DND-41 (cell line): ENCODE data around the gene MVB12B.

ENCODE experiments used
- ATAC-seq: fragments of 200-7000 bp; cut with Tn5 transposase; 3 replicates; pipeline ENCODE4 v1.9.1; 2021; ENCODE audit warnings: low read depth; ENCODE audit not compliant: insufficient read depth
- DNase-seq: peaks from one replicate; pipeline ENCODE4 v3.0.0-alpha.2; 2020
- H2AFZ ChIP-seq: 2 replicates; pipeline ENCODE4 v1.6.0; 2012; ENCODE audit warnings: low read depth, low read length
- H3K27ac ChIP-seq: 2 replicates; pipeline ENCODE4 v1.5.1; 2012; ENCODE audit warnings: low read length, inconsistent platforms
- H3K27me3 ChIP-seq: fragments of 200-600 bp; sonication (generic); 2 replicates; pipeline ENCODE4 v1.6.0; 2012; ENCODE audit warnings: low read length, mild to moderate bottlenecking, inconsistent platforms; ENCODE audit not compliant: insufficient read depth, poor library complexity
- H3K36me3 ChIP-seq: 2 replicates; pipeline ENCODE4 v1.5.1; 2012; ENCODE audit warnings: low read length, inconsistent platforms; ENCODE audit not compliant: insufficient read depth
- H3K4me1 ChIP-seq: 2 replicates; pipeline ENCODE4 v1.5.1; 2012; ENCODE audit warnings: mild to moderate bottlenecking, low read length; ENCODE audit not compliant: insufficient read depth
- H3K4me2 ChIP-seq: 2 replicates; pipeline ENCODE4 v1.6.0; 2012; ENCODE audit warnings: mild to moderate bottlenecking, moderate library complexity, low read length, inconsistent platforms; ENCODE audit not compliant: insufficient read depth
- H3K4me3 ChIP-seq, 2 experiments: fragments of 200-600 bp in 1 of 2; shearing (Covaris generic) in 1 of 2; 2 replicates each; pipeline ENCODE4 v1.5.1; 2012 to 2016; ENCODE audit warnings: inconsistent platforms in 2 of 2, low read length in 2 of 2, mild to moderate bottlenecking in 2 of 2, low read depth in 1 of 2, moderate library complexity in 1 of 2
- H3K79me2 ChIP-seq: 2 replicates; pipeline ENCODE4 v1.6.0; 2012; ENCODE audit warnings: low read length, inconsistent platforms; ENCODE audit not compliant: insufficient read depth
- H3K9ac ChIP-seq: 2 replicates; pipeline ENCODE4 v1.6.0; 2012; ENCODE audit warnings: low read depth, mild to moderate bottlenecking, inconsistent platforms, low read length, moderate library complexity
- H3K9me3 ChIP-seq: 2 replicates; pipeline ENCODE4 v1.5.1; 2012; ENCODE audit warnings: low read length, moderate library complexity, mild to moderate bottlenecking, inconsistent platforms; ENCODE audit not compliant: insufficient read depth, severe bottlenecking
- H4K20me1 ChIP-seq: 2 replicates; pipeline ENCODE4 v1.6.0; 2012; ENCODE audit warnings: low read length; ENCODE audit not compliant: insufficient read depth
- EZH2 ChIP-seq: IDR thresholded peaks from 3 replicates; pipeline ENCODE4 v1.6.1; 2012; ENCODE audit warnings: borderline replicate concordance, low read depth, mild to moderate bottlenecking, moderate library complexity, low read length, inconsistent platforms; ENCODE audit not compliant: severe bottlenecking
- TF ChIP-seq, protein P1 (sequence below): IDR thresholded peaks from 2 replicates; pipeline ENCODE4 v1.5.1; 2012; ENCODE audit warnings: borderline replicate concordance, low read length, moderate library complexity, mild to moderate bottlenecking; ENCODE audit not compliant: poor library complexity, severe bottlenecking; ENCODE audit errors: extremely low read depth

The MVB12B gene

DNA sequence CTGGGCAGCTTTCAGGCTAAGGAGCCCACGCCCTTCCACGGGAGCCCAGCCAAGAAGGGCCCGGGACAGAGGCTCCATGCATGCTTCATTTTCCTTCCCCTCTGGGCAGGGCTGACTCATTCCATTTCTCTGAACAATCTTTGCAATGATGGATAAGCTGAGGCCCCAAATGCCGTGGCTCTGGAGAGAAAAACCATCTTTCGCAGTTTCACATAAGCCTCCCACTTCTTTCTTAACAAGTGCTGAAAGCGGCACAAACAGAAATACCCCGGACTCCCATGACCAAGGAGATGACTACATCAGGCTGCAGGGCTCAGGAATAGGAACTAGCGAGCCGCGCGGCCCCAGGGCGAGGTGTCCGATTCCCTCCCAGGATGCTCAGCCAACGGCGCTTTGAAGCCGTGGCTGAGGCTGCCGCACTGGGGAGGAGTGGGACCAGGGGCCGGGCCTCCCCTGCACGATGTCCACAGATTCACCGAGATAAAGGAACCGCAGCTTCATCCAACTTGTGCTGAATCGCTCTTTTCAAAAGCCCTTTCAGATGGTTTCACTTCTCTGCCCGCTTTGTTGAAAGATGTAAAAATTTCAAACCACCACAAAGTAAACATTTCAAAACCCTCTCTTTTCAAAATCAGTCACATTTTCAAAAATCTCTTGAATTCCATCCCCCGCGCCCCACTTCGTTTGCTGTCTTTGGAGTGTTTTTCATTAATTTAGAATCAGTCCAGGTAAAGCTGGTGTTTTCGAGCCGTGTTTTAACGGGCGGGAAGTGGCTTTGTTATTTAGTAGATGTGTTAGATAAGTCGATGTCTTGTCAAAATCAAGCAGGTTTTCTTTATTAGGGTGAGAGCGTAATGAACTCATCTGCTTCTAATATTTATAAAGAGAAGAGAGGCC lies 190.6 kb downstream of the MVB12B start:
- ATAC-seq (peak; percentile 62), DNase-seq (peak; percentile 10)
- no peaks in the 10 kb centered on the region for H3K36me3 ChIP-seq
- no peak overlapping the region for H2AFZ ChIP-seq
- H3K27me3 ChIP-seq = peaks cover 32% of the 10 kb centered on the region
- no peak overlapping the region for H3K9ac ChIP-seq
- TF ChIP-seq, protein P1, sequence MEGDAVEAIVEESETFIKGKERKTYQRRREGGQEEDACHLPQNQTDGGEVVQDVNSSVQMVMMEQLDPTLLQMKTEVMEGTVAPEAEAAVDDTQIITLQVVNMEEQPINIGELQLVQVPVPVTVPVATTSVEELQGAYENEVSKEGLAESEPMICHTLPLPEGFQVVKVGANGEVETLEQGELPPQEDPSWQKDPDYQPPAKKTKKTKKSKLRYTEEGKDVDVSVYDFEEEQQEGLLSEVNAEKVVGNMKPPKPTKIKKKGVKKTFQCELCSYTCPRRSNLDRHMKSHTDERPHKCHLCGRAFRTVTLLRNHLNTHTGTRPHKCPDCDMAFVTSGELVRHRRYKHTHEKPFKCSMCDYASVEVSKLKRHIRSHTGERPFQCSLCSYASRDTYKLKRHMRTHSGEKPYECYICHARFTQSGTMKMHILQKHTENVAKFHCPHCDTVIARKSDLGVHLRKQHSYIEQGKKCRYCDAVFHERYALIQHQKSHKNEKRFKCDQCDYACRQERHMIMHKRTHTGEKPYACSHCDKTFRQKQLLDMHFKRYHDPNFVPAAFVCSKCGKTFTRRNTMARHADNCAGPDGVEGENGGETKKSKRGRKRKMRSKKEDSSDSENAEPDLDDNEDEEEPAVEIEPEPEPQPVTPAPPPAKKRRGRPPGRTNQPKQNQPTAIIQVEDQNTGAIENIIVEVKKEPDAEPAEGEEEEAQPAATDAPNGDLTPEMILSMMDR = no peak
- TF ChIP-seq EZH2 = peak; percentile 67
- peaks cover 16% of the 10 kb centered on the region; the same call in 1 of the 2 replicates for H3K4me1 ChIP-seq
- no peaks in the 10 kb centered on the region for H3K9me3 ChIP-seq
- H3K79me2 ChIP-seq = no peaks in the 10 kb centered on the region
- H3K4me2 ChIP-seq = peak overlapping the region; percentile 59
- peak overlapping the region in 1 of 2 experiments; percentile 36; a peak in 2 of 4 replicates for H3K4me3 ChIP-seq
- no peak overlapping the region for H3K27ac ChIP-seq
- peaks cover 3% of the 10 kb centered on the region; the same call in 1 of the 2 replicates for H4K20me1 ChIP-seq

DNA sequence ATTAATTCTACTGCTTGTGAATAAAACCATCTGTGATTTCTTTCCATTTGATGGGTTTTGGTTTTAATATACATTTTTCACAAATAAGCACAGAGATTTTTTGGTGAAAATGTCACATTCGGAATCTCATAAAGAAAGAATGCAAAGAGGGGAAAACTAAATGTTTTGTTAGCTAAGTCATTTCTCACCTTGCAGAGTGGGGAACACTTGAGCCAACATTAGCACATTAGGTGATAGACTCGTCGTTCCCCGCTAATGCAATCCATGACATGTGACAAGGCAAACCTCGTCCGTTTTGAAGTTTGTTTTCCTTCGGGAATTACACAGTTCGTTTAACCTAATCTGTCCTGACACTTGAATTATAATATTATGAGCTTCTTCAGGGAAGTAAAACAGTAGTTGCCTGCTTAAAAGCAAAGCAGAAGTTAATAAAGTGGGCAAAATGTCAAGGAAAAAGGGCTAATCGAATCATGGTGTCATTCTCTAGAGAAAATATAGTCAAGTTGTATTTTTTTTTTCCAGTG lies 191.3 kb downstream of the MVB12B start:
- H3K9ac ChIP-seq = no peak overlapping the region
- no peak for DNase-seq

DNA sequence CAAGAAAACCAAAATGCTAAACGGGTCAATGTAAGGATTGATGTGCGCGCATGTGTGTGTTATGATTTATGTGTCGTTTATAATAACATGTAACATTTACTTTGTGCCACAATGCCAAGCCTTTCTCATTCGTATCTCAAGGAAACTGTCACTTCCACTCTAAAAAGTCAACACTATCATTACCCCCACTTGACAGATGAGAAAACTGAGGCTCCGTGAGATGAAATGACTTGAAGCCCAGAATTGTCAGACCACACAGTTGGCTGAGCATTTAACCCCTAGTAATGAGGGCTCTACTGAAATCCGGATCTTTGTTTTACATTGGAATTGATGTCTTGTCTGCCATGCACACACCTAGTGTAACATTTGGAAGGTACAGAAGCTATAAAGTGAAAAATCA lies 192.1 kb downstream of the MVB12B start:
- no peaks in the 10 kb centered on the region for H3K79me2 ChIP-seq
- no peak for TF ChIP-seq EZH2
- TF ChIP-seq, protein P1 = no peak
- H3K27ac ChIP-seq = no peak overlapping the region
- H3K36me3 ChIP-seq = no peaks in the 10 kb centered on the region
- H3K4me1 ChIP-seq = peaks cover 16% of the 10 kb centered on the region; the same call in 1 of the 2 replicates
- H3K9ac ChIP-seq = no peak overlapping the region
- no peak for ATAC-seq
- no peak overlapping the region for H3K4me2 ChIP-seq
- H4K20me1 ChIP-seq = peaks cover 9% of the 10 kb centered on the region; the same call in 1 of the 2 replicates
- no peaks in the 10 kb centered on the region for H3K9me3 ChIP-seq
- H2AFZ ChIP-seq = no peak overlapping the region
- H3K27me3 ChIP-seq = peaks cover 38% of the 10 kb centered on the region
- no peak overlapping the region for H3K4me3 ChIP-seq
- no peak for DNase-seq

More for the DNA sequence above, 191.3 kb downstream of the MVB12B start:
- peaks cover 9% of the 10 kb centered on the region; the same call in 1 of the 2 replicates for H4K20me1 ChIP-seq
- H3K27me3 ChIP-seq = peaks cover 38% of the 10 kb centered on the region
- TF ChIP-seq, protein P1 = no peak
- TF ChIP-seq EZH2 = no peak
- ATAC-seq = no peak
- H3K36me3 ChIP-seq = no peaks in the 10 kb centered on the region
- H3K4me1 ChIP-seq = peaks cover 16% of the 10 kb centered on the region; the same call in 1 of the 2 replicates
- no peaks in the 10 kb centered on the region for H3K9me3 ChIP-seq
- H3K4me2 ChIP-seq = peak overlapping the region; percentile 59
- no peaks in the 10 kb centered on the region for H3K79me2 ChIP-seq
- no peak overlapping the region for H3K27ac ChIP-seq
- H2AFZ ChIP-seq = no peak overlapping the region
- peak overlapping the region in 1 of 2 experiments; percentile 36; a peak in 1 of 4 replicates for H3K4me3 ChIP-seq
